B cell (primary cell): ENCODE data around the gene ARHGAP33.

Experiments used
- CTCF ChIP-seq: fragments of 200-600 bp; IDR thresholded peaks from one replicate; pipeline ENCODE4 v1.8.0; 2022; ENCODE audit warnings: antibody characterized with exemption, mild to moderate bottlenecking
- EZH2 ChIP-seq: IDR thresholded peaks from 2 replicates; pipeline ENCODE4 v1.6.1; 2012; ENCODE audit warnings: borderline replicate concordance, low read depth, mild to moderate bottlenecking, moderate library complexity, low read length; ENCODE audit not compliant: insufficient read depth, poor library complexity, severe bottlenecking

- TF ChIP-seq CTCF, result no peak
- no peak for TF ChIP-seq EZH2
Observed at GRCh38 chr19:35788205-35788960, 13.0 kb downstream of the ARHGAP33 start.
